SK-N-MC (cell line): ENCODE measurements around the gene ANGPTL4.
A peak's percentile ranks its signal among the peaks of the same experiment; 100 is the strongest.

ENCODE experiments used
- DNase-seq: peaks from one replicate; pipeline ENCODE4 v3.0.0-alpha.2; 2011; ENCODE audit warnings: low read depth, low spot score
- H3K27ac ChIP-seq: fragments of 200-600 bp; sonication (generic); 2 replicates; pipeline ENCODE4 v1.5.1; 2016; ENCODE audit warnings: mixed run types
- H3K36me3 ChIP-seq: fragments of 200-600 bp; sonication (generic); 2 replicates; pipeline ENCODE4 v1.6.1; 2017; ENCODE audit warnings: antibody characterized with exemption, low read length, mixed read lengths; ENCODE audit not compliant: insufficient read depth
- H3K4me3 ChIP-seq: fragments of 200-600 bp; sonication (generic); 2 replicates; pipeline ENCODE4 v1.5.1; 2016
- H3K9ac ChIP-seq: fragments of 200-600 bp; sonication (generic); 2 replicates; pipeline ENCODE4 v1.8.0; 2017; ENCODE audit warnings: mixed run types, mixed read lengths; ENCODE audit not compliant: insufficient read length
- H3K9me3 ChIP-seq: fragments of 200-600 bp; sonication (generic); 2 replicates; pipeline ENCODE4 v1.6.1; 2017; ENCODE audit warnings: low read depth, mild to moderate bottlenecking, antibody characterized with exemption, low read length, moderate library complexity, mixed read lengths
- EZH2 ChIP-seq: fragments of 200-600 bp; sonication (generic); IDR thresholded peaks from one replicate; pipeline ENCODE4 v1.6.1; 2017; ENCODE audit warnings: antibody characterized with exemption
- FOXP2 ChIP-seq: optimal IDR thresholded peaks from 2 replicates; pipeline ENCODE3; 2011; ENCODE audit warnings: mild to moderate bottlenecking, moderate library complexity; ENCODE audit not compliant: insufficient read depth; ENCODE audit errors: extremely low read length, control extremely low read depth
- POLR2AphosphoS5 ChIP-seq: IDR thresholded peaks from 2 replicates; pipeline ENCODE4 v1.6.1; 2012; ENCODE audit warnings: mild to moderate bottlenecking, low read depth, low read length, borderline replicate concordance

The ANGPTL4 gene

GRCh38 chr19:8332976-8333766 lies 30.8 kb upstream of the ANGPTL4 start:
- no peak overlapping the region for H3K27ac ChIP-seq
- DNase-seq = no peak
- TF ChIP-seq EZH2 = no peak
- no peak for TF ChIP-seq POLR2AphosphoS5
- no peak for TF ChIP-seq FOXP2
- H3K36me3 ChIP-seq = no peaks in the 10 kb centered on the region
- H3K4me3 ChIP-seq = no peak overlapping the region
- H3K9ac ChIP-seq = no peak overlapping the region
- no peaks in the 10 kb centered on the region for H3K9me3 ChIP-seq

- DNase-seq = no peak
- H3K36me3 ChIP-seq = no peaks in the 10 kb centered on the region
- H3K9ac ChIP-seq = no peak overlapping the region
- TF ChIP-seq POLR2AphosphoS5 (no peak), FOXP2 (no peak), EZH2 (no peak)
- H3K27ac ChIP-seq = no peak overlapping the region
- peak overlapping the region; percentile 57; the same call in 1 of the 2 replicates for H3K4me3 ChIP-seq
- no peaks in the 10 kb centered on the region for H3K9me3 ChIP-seq
These were observed 30.0 kb upstream of the ANGPTL4 start for GRCh38 chr19:8333767-8334457.

GRCh38 chr19:8334458-8335342 lies 29.3 kb upstream of the ANGPTL4 start:
- Histone ChIP-seq H3K9me3 (no peaks in the 10 kb centered on the region), H3K36me3 (no peaks in the 10 kb centered on the region), H3K4me3 (peak overlapping the region; percentile 57), H3K27ac (no peak overlapping the region), H3K9ac (no peak overlapping the region)
- TF ChIP-seq EZH2 = no peak
- TF ChIP-seq POLR2AphosphoS5 = no peak
- TF ChIP-seq FOXP2 = no peak
- no peak for DNase-seq

GRCh38 chr19:8335343-8336071 lies 28.4 kb upstream of the ANGPTL4 start:
- Histone ChIP-seq H3K4me3 (peak overlapping the region; percentile 57), H3K9me3 (no peaks in the 10 kb centered on the region), H3K9ac (no peak overlapping the region), H3K36me3 (no peaks in the 10 kb centered on the region), H3K27ac (no peak overlapping the region)
- DNase-seq = no peak
- TF ChIP-seq EZH2 = no peak
- TF ChIP-seq FOXP2 = no peak
- no peak for TF ChIP-seq POLR2AphosphoS5

GRCh38 chr19:8336072-8336569 lies 27.8 kb upstream of the ANGPTL4 start:
- Histone ChIP-seq H3K36me3 (no peaks in the 10 kb centered on the region), H3K27ac (no peak overlapping the region), H3K9me3 (no peaks in the 10 kb centered on the region), H3K9ac (no peak overlapping the region), H3K4me3 (no peak overlapping the region)
- no peak for DNase-seq
- no peak for TF ChIP-seq EZH2

- no peak overlapping the region for H3K27ac ChIP-seq
- H3K9me3 ChIP-seq = no peaks in the 10 kb centered on the region
- no peak for DNase-seq
- H3K36me3 ChIP-seq = no peaks in the 10 kb centered on the region
- TF ChIP-seq EZH2 (no peak), FOXP2 (no peak), POLR2AphosphoS5 (no peak)
- H3K4me3 ChIP-seq = no peak overlapping the region
- no peak overlapping the region for H3K9ac ChIP-seq
These were observed 27.3 kb upstream of the ANGPTL4 start for GRCh38 chr19:8336660-8337059.

- no peak overlapping the region for H3K4me3 ChIP-seq
- H3K27ac ChIP-seq = no peak overlapping the region
- H3K9me3 ChIP-seq = no peaks in the 10 kb centered on the region
- DNase-seq = no peak
- H3K36me3 ChIP-seq = no peaks in the 10 kb centered on the region
- TF ChIP-seq FOXP2 = no peak
- TF ChIP-seq EZH2 = no peak
- TF ChIP-seq POLR2AphosphoS5 = no peak
- no peak overlapping the region for H3K9ac ChIP-seq
These were observed 26.2 kb upstream of the ANGPTL4 start for GRCh38 chr19:8337728-8338127.
